Stimulated activated CD8-positive, alpha-beta memory T cell treated with anti-CD3 and anti-CD28 coated beads, Interleukin-7, amount 100 ng/mL, for 4 hours (primary cell): ENCODE results near the gene SUMF1.

ENCODE experiments used
- DNase-seq, 2 donors: peaks; one replicate each; pipeline ENCODE4 v3.0.0-alpha.2; 2020; ENCODE audit warnings: low read depth in 2 of 2

The SUMF1 gene

GRCh38 chr3:4466741-4467521, at the start of gene SUMF1:
SUMF1 (minus strand) TSS chr3:4467269; CDS start chr3:4467245, 24 bp downstream.
- DNase-seq: peak; percentile 55 to 64

- no peak for DNase-seq
These were observed 49.0 kb upstream of the SUMF1 start for GRCh38 chr3:4515916-4516579.

GRCh38 chr3:4514916-4515315, 47.8 kb upstream of the SUMF1 start:
- DNase-seq: no peak

GRCh38 chr3:4514321-4514720, 47.3 kb upstream of the SUMF1 start:
- DNase-seq: no peak

GRCh38 chr3:4512895-4513616, 46.0 kb upstream of the SUMF1 start:
- DNase-seq: no peak

- DNase-seq: no peak
These were observed 44.6 kb upstream of the SUMF1 start for GRCh38 chr3:4511491-4512262.

- no peak for DNase-seq
These were observed 43.1 kb upstream of the SUMF1 start for GRCh38 chr3:4509983-4510755.

- DNase-seq: no peak
These were observed 42.0 kb upstream of the SUMF1 start for GRCh38 chr3:4509043-4509442.

- no peak for DNase-seq
These were observed 41.2 kb upstream of the SUMF1 start for GRCh38 chr3:4508048-4508981.

GRCh38 chr3:4507024-4507596, 40.0 kb upstream of the SUMF1 start:
- no peak for DNase-seq

- no peak for DNase-seq
These were observed 39.5 kb upstream of the SUMF1 start for GRCh38 chr3:4506559-4507023.

GRCh38 chr3:4505688-4506558, 38.9 kb upstream of the SUMF1 start:
- no peak for DNase-seq

- DNase-seq: no peak
These were observed 37.5 kb upstream of the SUMF1 start for GRCh38 chr3:4504340-4505261.

GRCh38 chr3:4503050-4503449, 36.0 kb upstream of the SUMF1 start:
- DNase-seq: no peak

- DNase-seq: no peak
These were observed 34.9 kb upstream of the SUMF1 start for GRCh38 chr3:4501927-4502326.

GRCh38 chr3:4501437-4501836, 34.4 kb upstream of the SUMF1 start:
- no peak for DNase-seq

- no peak for DNase-seq
These were observed 31.4 kb upstream of the SUMF1 start for GRCh38 chr3:4498446-4498845.
